Esophagus squamous epithelium (tissue), 4 donors: ENCODE data around the gene CAPZB.

Experiments used
- POLR2A ChIP-seq, 4 donors: fragments of 450-650 bp; IDR thresholded peaks; one replicate each; pipeline ENCODE4 v1.6.1; 2017; ENCODE audit warnings: antibody characterized with exemption in 4 of 4, mild to moderate bottlenecking in 4 of 4, moderate library complexity in 3 of 4
- TF ChIP-seq, protein P1 (sequence below), 6 experiments: fragments of 450-650 bp in 4 of 6; fragments of 200-600 bp in 2 of 6; sonication (generic) in 2 of 6; IDR thresholded peaks; one replicate each; pipeline ENCODE4 v1.5.1; 2016 to 2019; ENCODE audit warnings: antibody characterized with exemption in 6 of 6, mild to moderate bottlenecking in 4 of 6, moderate library complexity in 4 of 6

DNA sequence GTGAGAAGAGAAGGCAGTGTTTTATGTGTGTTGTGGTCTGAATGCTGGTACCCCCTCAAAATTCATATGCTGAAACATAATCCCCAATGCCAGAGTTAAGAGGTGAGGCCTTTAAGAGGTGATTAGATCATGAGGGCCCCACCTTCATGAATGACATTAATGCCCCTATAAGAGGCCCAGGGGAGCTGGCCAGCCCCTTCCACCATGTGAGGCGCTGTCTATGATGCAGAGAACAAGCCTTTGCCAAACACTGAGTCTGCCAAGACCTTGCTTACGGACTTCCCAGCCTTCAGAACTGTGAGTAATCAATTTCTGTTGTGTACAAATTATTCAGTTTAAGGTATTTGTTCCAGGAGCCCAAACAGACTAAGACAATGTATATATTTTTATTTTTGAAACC lies 20.2 kb downstream of the CAPZB start:
- TF ChIP-seq, protein P1, sequence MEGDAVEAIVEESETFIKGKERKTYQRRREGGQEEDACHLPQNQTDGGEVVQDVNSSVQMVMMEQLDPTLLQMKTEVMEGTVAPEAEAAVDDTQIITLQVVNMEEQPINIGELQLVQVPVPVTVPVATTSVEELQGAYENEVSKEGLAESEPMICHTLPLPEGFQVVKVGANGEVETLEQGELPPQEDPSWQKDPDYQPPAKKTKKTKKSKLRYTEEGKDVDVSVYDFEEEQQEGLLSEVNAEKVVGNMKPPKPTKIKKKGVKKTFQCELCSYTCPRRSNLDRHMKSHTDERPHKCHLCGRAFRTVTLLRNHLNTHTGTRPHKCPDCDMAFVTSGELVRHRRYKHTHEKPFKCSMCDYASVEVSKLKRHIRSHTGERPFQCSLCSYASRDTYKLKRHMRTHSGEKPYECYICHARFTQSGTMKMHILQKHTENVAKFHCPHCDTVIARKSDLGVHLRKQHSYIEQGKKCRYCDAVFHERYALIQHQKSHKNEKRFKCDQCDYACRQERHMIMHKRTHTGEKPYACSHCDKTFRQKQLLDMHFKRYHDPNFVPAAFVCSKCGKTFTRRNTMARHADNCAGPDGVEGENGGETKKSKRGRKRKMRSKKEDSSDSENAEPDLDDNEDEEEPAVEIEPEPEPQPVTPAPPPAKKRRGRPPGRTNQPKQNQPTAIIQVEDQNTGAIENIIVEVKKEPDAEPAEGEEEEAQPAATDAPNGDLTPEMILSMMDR (IDR thresholded peaks at IDR 0.05): no peak
- TF ChIP-seq POLR2A (IDR thresholded peaks at IDR 0.05): no peak
